HFF-Myc (cell line): ENCODE results near the gene RENBP.

ENCODE experiments used
- DNase-seq: peaks from one replicate; pipeline ENCODE4 v3.0.0-alpha.2; 2011; ENCODE audit warnings: low read depth; ENCODE audit errors: extremely low read depth
- H3K4me3 ChIP-seq: replicated peaks from 2 replicates; pipeline ENCODE4 v1.5.1; 2011; ENCODE audit warnings: low read depth, mild to moderate bottlenecking, control low read depth, low read length
- CTCF ChIP-seq: IDR thresholded peaks from 2 replicates; pipeline ENCODE4 v1.5.1; 2012; ENCODE audit warnings: mild to moderate bottlenecking, low read depth, low read length, control low read depth; ENCODE audit errors: missing control alignments

RENBP gene

GRCh38 chrX:153934148-153934761, 10.2 kb downstream of the RENBP start:
- TF ChIP-seq CTCF = no peak
- H3K4me3 ChIP-seq = peak overlapping the region; percentile 76
- no peak for DNase-seq

GRCh38 chrX:153933748-153934147, 10.7 kb downstream of the RENBP start:
- DNase-seq = no peak
- no peak for TF ChIP-seq CTCF
- H3K4me3 ChIP-seq = peak overlapping the region; percentile 76

- TF ChIP-seq CTCF = no peak
- DNase-seq = no peak
These were observed 12.1 kb downstream of the RENBP start for GRCh38 chrX:153932220-153932915.

GRCh38 chrX:153931748-153932147, 12.7 kb downstream of the RENBP start:
- DNase-seq = no peak
- H3K4me3 ChIP-seq = no peak overlapping the region
- no peak for TF ChIP-seq CTCF

More at GRCh38 chrX:153932220-153932915, 12.1 kb downstream of the RENBP start:
- no peak overlapping the region for H3K4me3 ChIP-seq

- TF ChIP-seq CTCF = no peak
- no peak for DNase-seq
- H3K4me3 ChIP-seq = no peak overlapping the region
These were observed 13.3 kb downstream of the RENBP start for GRCh38 chrX:153931151-153931550.

- TF ChIP-seq CTCF = no peak
- no peak overlapping the region for H3K4me3 ChIP-seq
- no peak for DNase-seq
These were observed 14.2 kb downstream of the RENBP start for GRCh38 chrX:153930011-153930910.
